Mesothelial cell of epicardium (in vitro differentiated cells): ENCODE results near the gene ATP6V1B1. TPM values are rescaled to one million over a fixed set of nuclear protein-coding genes. Genes with fewer than 3 reads are reported as not detected.

Experiments used
- DNase-seq, 2 experiments: peaks; one replicate each; pipeline ENCODE4 v3.0.0; 2021; ENCODE audit warnings: low spot score in 2 of 2; ENCODE audit not compliant: unreplicated experiment in 2 of 2
- H3K27ac Mint-ChIP-seq: 2 replicates; pipeline ENCODE4 v1.8.0; 2021; ENCODE audit warnings: mixed read lengths
- H3K27me3 Mint-ChIP-seq: 2 replicates; pipeline ENCODE4 v1.8.0; 2021; ENCODE audit warnings: low read depth, mixed read lengths
- H3K36me3 Mint-ChIP-seq: 2 replicates; pipeline ENCODE4 v1.8.0; 2021; ENCODE audit warnings: mixed read lengths
- H3K4me1 Mint-ChIP-seq: 2 replicates; pipeline ENCODE4 v1.8.0; 2021; ENCODE audit warnings: mixed read lengths
- H3K4me3 Mint-ChIP-seq: 2 replicates; pipeline ENCODE4 v1.8.0; 2021; ENCODE audit warnings: mild to moderate bottlenecking, moderate library complexity, mixed read lengths
- H3K9me3 Mint-ChIP-seq: 2 replicates; pipeline ENCODE4 v1.8.0; 2021; ENCODE audit warnings: mixed read lengths
- CTCF ChIP-seq: fragments of 200-600 bp; sonication (generic); IDR thresholded peaks from one replicate; pipeline ENCODE4 v1.5.0; 2021; ENCODE audit warnings: antibody characterized with exemption; ENCODE audit not compliant: unreplicated experiment
- total RNA-seq: library from RNA; stranded (reverse); gene quantifications from 3 replicates; pipeline ENCODE4 v1.2.1, GENCODE V29; 2021

Gene ATP6V1B1
- total RNA-seq, 1 donor from 2014 or later, result not detected

DNA sequence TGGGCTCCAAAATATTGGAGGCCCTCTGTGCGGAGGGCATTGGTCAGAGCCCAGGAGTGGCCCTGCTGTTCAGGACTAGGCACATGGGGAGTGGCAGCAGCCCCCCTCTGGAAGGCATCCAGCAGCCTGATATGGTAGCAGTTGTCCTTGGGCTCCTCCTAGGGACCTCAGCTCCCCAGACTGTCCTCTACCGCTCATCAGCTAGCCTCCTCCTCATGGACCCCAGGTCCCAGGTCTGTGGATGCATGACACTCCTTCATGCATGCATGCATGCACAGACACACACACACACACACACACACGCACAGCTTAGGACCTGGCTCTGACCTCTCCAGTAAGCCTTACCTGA is 15.4 kb upstream of the ATP6V1B1 start:
- no peak for TF ChIP-seq CTCF
- Mint-ChIP-seq H3K36me3 (no peaks in the 10 kb centered on the region), H3K27ac (no peak overlapping the region), H3K27me3 (peaks cover 51% of the 10 kb centered on the region), H3K4me1 (no peaks in the 10 kb centered on the region), H3K4me3 (no peak overlapping the region), H3K9me3 (peaks cover 7% of the 10 kb centered on the region)
- DNase-seq, result no peak

DNA sequence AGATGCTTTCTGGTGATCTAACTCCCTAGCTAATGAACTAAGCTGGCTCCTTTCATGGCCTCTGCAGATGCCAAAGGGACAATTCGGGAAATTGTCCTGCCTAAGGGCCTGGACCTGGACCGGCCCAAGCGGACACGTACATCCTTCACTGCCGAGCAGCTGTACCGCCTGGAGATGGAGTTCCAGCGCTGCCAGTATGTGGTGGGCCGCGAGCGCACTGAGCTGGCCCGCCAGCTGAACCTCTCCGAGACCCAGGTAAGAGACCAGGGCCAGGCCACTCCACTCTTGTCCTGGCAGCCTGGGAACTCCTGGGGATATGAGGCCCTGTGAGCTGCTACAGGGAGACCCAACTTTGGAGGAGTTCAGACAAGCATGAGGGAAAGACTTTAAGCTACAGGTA is 14.7 kb upstream of the ATP6V1B1 start:
- no peak for DNase-seq
- no peak overlapping the region for H3K4me3 Mint-ChIP-seq
- no peaks in the 10 kb centered on the region for H3K4me1 Mint-ChIP-seq
- H3K27ac Mint-ChIP-seq, result no peak overlapping the region
- H3K9me3 Mint-ChIP-seq, result peaks cover 7% of the 10 kb centered on the region
- TF ChIP-seq CTCF, result no peak
- peaks cover 52% of the 10 kb centered on the region for H3K27me3 Mint-ChIP-seq
- no peaks in the 10 kb centered on the region for H3K36me3 Mint-ChIP-seq

DNA sequence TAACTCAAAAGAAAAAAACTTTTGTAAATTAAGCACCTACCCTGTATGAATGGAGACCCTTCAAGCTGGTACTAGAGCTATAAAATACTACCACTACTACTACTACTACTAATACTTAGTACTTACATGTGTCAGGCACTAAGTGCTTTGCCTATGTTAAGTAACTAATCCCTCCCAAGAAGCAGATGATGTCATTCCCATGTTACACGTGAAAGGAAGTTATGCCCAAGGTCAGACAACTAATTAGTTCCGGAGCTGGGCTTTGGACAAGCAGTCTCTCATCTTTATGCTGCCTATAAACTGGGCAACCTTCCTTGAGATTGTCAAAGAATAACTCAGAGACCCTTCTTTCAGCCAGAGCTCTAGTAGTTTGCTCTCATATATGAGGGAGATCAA is 13.9 kb upstream of the ATP6V1B1 start:
- Mint-ChIP-seq H3K4me1 (no peaks in the 10 kb centered on the region), H3K9me3 (peaks cover 7% of the 10 kb centered on the region), H3K27me3 (peaks cover 51% of the 10 kb centered on the region), H3K27ac (no peak overlapping the region), H3K36me3 (no peaks in the 10 kb centered on the region), H3K4me3 (no peak overlapping the region)
- DNase-seq, result no peak
- TF ChIP-seq CTCF, result no peak

DNA sequence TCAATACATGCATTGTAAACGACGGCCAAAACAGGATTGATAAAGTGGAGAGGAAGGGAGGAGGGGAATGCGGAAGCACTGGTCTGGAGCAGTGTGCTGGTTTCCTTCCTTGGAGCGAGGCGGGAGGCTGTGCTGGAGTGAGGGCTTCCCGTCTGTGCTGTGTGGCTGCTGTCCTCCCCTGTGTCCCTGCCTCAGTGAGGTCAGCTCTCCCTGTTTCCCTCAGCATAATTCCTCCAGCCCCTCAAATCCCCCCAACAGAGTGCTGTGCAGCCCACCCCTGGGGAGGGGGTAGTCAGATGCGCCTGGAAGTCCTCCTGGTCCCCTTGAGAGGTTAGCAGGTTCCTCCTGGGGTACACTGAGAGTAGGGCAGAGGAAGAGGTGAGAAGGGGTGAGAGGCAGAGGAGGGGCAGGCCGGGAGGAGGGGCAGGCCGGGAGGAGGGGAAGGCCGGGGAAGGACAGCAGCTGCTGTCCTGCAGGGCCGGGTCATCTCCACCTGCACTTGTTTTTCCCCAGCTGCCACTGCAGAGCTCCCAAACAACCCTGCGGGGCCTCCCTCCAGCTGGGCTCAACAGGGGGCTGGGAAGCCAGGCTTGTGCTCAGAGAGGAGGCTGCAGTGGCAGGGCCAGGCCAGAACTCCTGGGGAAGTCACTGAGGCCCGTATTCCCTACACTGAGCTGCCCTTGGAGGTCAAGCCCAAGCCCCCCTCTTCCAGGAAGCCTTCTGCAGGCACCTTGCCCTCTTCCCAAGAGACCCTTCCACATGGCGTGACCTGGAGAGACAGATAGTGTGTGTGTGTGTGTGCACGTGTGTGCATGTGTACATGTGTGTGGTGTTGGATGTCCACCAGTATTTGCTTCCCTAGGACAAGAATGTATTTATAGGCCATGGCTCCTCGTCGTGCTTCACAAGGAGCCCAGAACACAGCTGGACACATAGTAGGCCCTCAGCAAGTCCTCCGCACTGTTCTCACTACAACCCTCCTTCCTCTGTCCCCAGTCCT is 13.2 kb upstream of the ATP6V1B1 start:
- Mint-ChIP-seq H3K27ac (no peak overlapping the region), H3K4me1 (no peaks in the 10 kb centered on the region), H3K36me3 (no peaks in the 10 kb centered on the region), H3K4me3 (no peak overlapping the region), H3K9me3 (peaks cover 5% of the 10 kb centered on the region), H3K27me3 (peaks cover 53% of the 10 kb centered on the region)
- no peak for DNase-seq
- TF ChIP-seq CTCF, result no peak

DNA sequence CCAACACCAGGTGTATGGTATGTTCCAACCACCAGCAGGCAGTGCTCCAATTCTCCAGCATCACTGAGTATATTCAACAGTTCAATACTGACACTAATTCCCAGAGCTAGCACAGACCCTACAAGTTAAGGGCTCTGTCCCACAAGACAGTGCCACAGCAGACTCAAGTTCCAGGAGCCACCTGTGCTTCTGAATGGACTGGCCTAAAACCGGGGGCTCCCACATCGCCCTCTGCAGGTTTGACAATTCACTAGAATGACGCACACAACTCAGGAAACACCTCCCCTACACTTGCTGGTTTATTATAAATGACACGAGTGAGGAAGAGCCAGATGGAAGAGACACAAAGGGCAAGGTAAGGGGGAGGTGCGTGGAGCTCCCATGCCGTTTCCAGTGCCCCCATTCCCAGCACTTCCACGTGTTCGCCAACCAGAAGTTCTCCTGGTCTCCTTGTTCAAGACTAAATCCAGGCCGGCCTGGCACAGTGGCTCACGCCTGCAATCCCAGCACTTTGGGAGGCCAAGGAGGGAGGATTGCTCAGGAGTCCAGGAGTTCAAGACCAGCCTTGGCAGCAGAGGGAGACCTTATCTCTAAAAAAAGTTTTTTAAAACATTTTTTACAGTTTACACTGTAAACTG is 12.2 kb upstream of the ATP6V1B1 start:
- H3K4me1 Mint-ChIP-seq, result no peaks in the 10 kb centered on the region
- H3K36me3 Mint-ChIP-seq, result no peaks in the 10 kb centered on the region
- no peak for TF ChIP-seq CTCF
- H3K27ac Mint-ChIP-seq, result no peak overlapping the region
- DNase-seq, result no peak
- H3K4me3 Mint-ChIP-seq, result no peak overlapping the region
- no peaks in the 10 kb centered on the region for H3K9me3 Mint-ChIP-seq
- peaks cover 53% of the 10 kb centered on the region for H3K27me3 Mint-ChIP-seq
